MCF 10A (cell line): ENCODE results near the gene SGK1. TPM values are rescaled to one million over a fixed set of nuclear protein-coding genes. Genes with fewer than 3 reads are reported as not detected.
"Not testable (repeated sequence)": the region's sequence is repeated elsewhere in the genome, so short reads cannot be mapped to it uniquely, and the experiment has no call there.

Source experiments
- BruUV-seq: library from RNA; stranded (reverse); fragments of 400-500 nt; replicated peaks from 2 replicates; lab custom pipeline; 2021; lab: Mats Ljungman, UMichigan
- CTCF ChIA-PET: fragments of 300-600 bp; sonication (Branson Sonifier 250); formaldehyde crosslinking; extraction: SDS; loops from one replicate; lab custom pipeline; 2021; ENCODE audit warnings: antibody characterized with exemption, inconsistent platforms; lab: Yijun Ruan, JAX
- POLR2A ChIA-PET: fragments of 300-600, 350-650 bp; sonication (Branson Sonifier 250); formaldehyde crosslinking; extraction: SDS; loops from one replicate; lab custom pipeline; 2020; ENCODE audit warnings: antibody characterized with exemption, inconsistent platforms; lab: Yijun Ruan, JAX
- DNase-seq: peaks from one replicate; pipeline ENCODE4 v3.0.0-alpha.2; 2018; ENCODE audit not compliant: unreplicated experiment
- H3K27ac Mint-ChIP-seq: one replicate; pipeline ENCODE4 v1.8.0; 2022; ENCODE audit warnings: mild to moderate bottlenecking, low read depth, mixed read lengths; ENCODE audit not compliant: unreplicated experiment
- H3K27me3 Mint-ChIP-seq: one replicate; pipeline ENCODE4 v1.8.0; 2022; ENCODE audit warnings: mixed read lengths; ENCODE audit not compliant: insufficient read depth, unreplicated experiment
- H3K36me3 Mint-ChIP-seq: one replicate; pipeline ENCODE4 v1.8.0; 2022; ENCODE audit warnings: mild to moderate bottlenecking, moderate library complexity, mixed read lengths; ENCODE audit not compliant: insufficient read depth, unreplicated experiment
- H3K4me1 Mint-ChIP-seq: one replicate; pipeline ENCODE4 v1.8.0; 2022; ENCODE audit warnings: mixed read lengths; ENCODE audit not compliant: insufficient read depth, unreplicated experiment
- H3K4me3 Mint-ChIP-seq: one replicate; pipeline ENCODE4 v1.8.0; 2022; ENCODE audit warnings: mild to moderate bottlenecking, moderate library complexity, mixed read lengths; ENCODE audit not compliant: unreplicated experiment
- H3K9me3 Mint-ChIP-seq: one replicate; pipeline ENCODE4 v1.8.0; 2022; ENCODE audit warnings: mixed read lengths; ENCODE audit not compliant: unreplicated experiment
- CTCF ChIP-seq: fragments of 200-600 bp; IDR thresholded peaks from one replicate; pipeline ENCODE4 v1.8.0; 2022; ENCODE audit warnings: antibody characterized with exemption, mild to moderate bottlenecking; ENCODE audit not compliant: unreplicated experiment
- intact Hi-C: fragments of 100-400 bp; cut with micrococcal nuclease; formaldehyde crosslinking; loops from 2 replicates; pipeline ENCODE4 v1.14.1; 2022
- total RNA-seq: library from RNA; stranded (reverse); gene quantifications from 2 replicates; pipeline ENCODE4 v1.2.3, GENCODE V29; 2022

SGK1 gene
- total RNA-seq, 1 experiment from 2014 or later = 30.8 TPM

GRCh38 chr6:134216301-134217010 is 101.5 kb downstream of the SGK1 start:
- Mint-ChIP-seq H3K9me3 (no peaks in the 10 kb centered on the region), H3K4me3 (no peak overlapping the region), H3K27ac (no peak overlapping the region), H3K36me3 (peaks cover 6% of the 10 kb centered on the region), H3K27me3 (no peaks in the 10 kb centered on the region), H3K4me1 (peaks cover 5% of the 10 kb centered on the region)
- ChIA-PET POLR2A (interaction anchor here (0.7 kb wide), 1 partner anchor 156 kb away, joined by 3 read pairs; no protein-coding TSS in a partner anchor), CTCF (no interaction called here)
- no peak for DNase-seq
- no TSS peak for BruUV-seq
- no peak for TF ChIP-seq CTCF
- intact Hi-C loops = no loop called here

DNA sequence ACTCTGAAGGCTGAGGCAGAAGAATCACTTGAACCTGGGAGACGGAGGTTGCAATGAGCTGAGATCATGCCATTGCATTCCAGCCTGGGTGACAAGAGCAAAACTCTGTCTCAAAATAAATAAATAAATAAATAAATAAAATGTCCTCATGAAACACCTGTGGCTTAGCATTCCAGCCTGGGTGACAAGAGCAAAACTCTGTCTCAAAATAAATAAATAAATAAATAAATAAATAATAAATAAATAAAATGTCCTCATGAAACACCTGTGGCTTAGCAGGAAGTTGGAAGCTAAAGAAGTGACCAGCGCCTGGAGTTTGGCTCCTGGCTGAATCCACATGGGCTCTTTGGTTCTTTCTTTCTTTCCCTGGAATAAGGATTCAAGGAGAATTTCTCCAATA is 104.5 kb downstream of the SGK1 start:
- H3K4me1 Mint-ChIP-seq, DNase-seq, H3K9me3 Mint-ChIP-seq, H3K4me3 Mint-ChIP-seq, intact Hi-C loops, H3K27me3 Mint-ChIP-seq, H3K36me3 Mint-ChIP-seq, BruUV-seq, H3K27ac Mint-ChIP-seq: not testable (repeated sequence)
- ChIA-PET CTCF (interaction anchor here (0.9 to 1.5 kb wide), 3 partner anchors 12 to 16 kb away, joined by 3 read pairs; no protein-coding TSS in a partner anchor), POLR2A (interaction anchor here (0.6 to 1.1 kb wide), 2 partner anchors 15 to 16 kb away, joined by 4 read pairs; no protein-coding TSS in a partner anchor)

GRCh38 chr6:134211297-134211696 is 106.6 kb downstream of the SGK1 start:
- H3K36me3 Mint-ChIP-seq = peaks cover 6% of the 10 kb centered on the region
- ChIA-PET POLR2A (no interaction called here), CTCF (interaction anchor here (0.6 to 1.4 kb wide), 2 partner anchors 37 to 383 kb away, joined by 3 to 4 read pairs; no protein-coding TSS in a partner anchor)
- H3K9me3 Mint-ChIP-seq = no peaks in the 10 kb centered on the region
- H3K27me3 Mint-ChIP-seq = no peaks in the 10 kb centered on the region
- no peak overlapping the region for H3K27ac Mint-ChIP-seq
- BruUV-seq = no TSS peak
- TF ChIP-seq CTCF = no peak
- no peak for DNase-seq
- H3K4me3 Mint-ChIP-seq = no peak overlapping the region
- no peaks in the 10 kb centered on the region for H3K4me1 Mint-ChIP-seq
- intact Hi-C loops = no loop called here

GRCh38 chr6:134207421-134207820 is 110.5 kb downstream of the SGK1 start:
- no peaks in the 10 kb centered on the region for H3K9me3 Mint-ChIP-seq
- no peak for TF ChIP-seq CTCF
- POLR2A ChIA-PET = no interaction called here
- no peaks in the 10 kb centered on the region for H3K27me3 Mint-ChIP-seq
- H3K36me3 Mint-ChIP-seq = no peaks in the 10 kb centered on the region
- intact Hi-C loops = no loop called here
- no peak overlapping the region for H3K27ac Mint-ChIP-seq
- H3K4me3 Mint-ChIP-seq = no peak overlapping the region
- H3K4me1 Mint-ChIP-seq = no peaks in the 10 kb centered on the region
- BruUV-seq = no TSS peak
- DNase-seq = no peak
- CTCF ChIA-PET = no interaction called here
